Measurements from ENCODE around the gene BNC2.

BNC2 gene

DNA sequence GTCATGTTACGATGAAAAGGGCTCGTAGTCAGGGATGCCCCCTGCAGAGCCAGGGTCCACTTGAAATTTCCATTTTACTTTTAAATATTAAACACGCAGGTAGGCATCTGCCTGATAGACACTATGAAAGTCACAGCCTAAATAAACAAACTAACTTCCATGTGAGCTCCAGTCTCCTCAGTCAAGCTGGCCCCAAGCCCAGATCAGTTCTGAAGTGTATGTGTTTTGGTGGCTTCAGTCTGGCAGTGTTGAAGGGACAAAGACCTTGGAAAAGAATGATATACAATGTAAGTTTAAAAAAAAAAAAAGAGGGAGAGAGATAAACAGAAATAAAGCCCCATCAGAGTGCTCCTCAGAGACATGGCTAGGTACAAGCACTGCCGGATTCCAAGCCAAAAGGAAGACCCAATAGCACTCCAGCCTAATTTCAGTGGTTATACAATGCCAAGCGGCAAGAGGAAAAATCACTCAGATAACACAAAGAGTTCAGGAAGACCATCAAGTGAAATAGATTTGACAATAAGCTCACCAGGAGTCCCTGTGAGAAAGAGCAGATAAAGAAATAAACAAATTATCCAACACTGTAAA is 181.0 kb downstream of the BNC2 start:
- H3K27ac ChIP-seq (ENCODE audit: low read depth, low read length), result no peak overlapping the region
- peaks cover 26% of the 10 kb centered on the region for H3K4me1 ChIP-seq (ENCODE audit: control insufficient read depth, insufficient read depth, low read length)
- H3K9ac ChIP-seq (ENCODE audit: low read length), result no peak overlapping the region
- H3K9me3 ChIP-seq (ENCODE audit: control insufficient read depth, insufficient read depth, low read depth, low read length), result no peaks in the 10 kb centered on the region
- H3K4me3 ChIP-seq (ENCODE audit: low read depth, low read length), result no peak overlapping the region
- H3K27me3 ChIP-seq (ENCODE audit: control insufficient read depth, insufficient read depth, low read length), result no peaks in the 10 kb centered on the region
- no peaks in the 10 kb centered on the region for H3K36me3 ChIP-seq (ENCODE audit: control insufficient read depth, insufficient read depth, low read length)

DNA sequence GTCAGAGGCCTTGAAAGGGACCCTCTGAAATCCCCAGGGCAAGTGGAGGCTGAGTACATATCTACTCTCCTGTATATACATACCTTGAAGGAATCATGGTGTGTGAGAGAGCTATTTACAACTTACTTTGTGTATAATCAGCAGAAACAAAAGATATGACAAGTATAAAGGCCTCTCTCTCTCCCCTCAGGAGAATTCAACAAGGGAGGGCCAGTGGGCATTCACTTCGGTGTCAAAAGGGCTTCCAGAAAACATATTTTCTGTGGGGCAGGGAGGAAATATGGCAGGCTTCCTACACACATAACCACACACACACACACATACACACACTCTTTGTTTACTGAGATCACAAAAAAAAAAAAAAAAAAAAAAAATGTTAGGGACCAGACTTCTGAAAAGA is 181.7 kb downstream of the BNC2 start:
- Histone ChIP-seq H3K4me3 (ENCODE audit: low read depth, low read length) (no peak overlapping the region), H3K9me3 (ENCODE audit: control insufficient read depth, insufficient read depth, low read depth, low read length) (no peaks in the 10 kb centered on the region), H3K36me3 (ENCODE audit: control insufficient read depth, insufficient read depth, low read length) (no peaks in the 10 kb centered on the region), H3K27me3 (ENCODE audit: control insufficient read depth, insufficient read depth, low read length) (no peaks in the 10 kb centered on the region), H3K27ac (ENCODE audit: low read depth, low read length) (no peak overlapping the region), H3K4me1 (ENCODE audit: control insufficient read depth, insufficient read depth, low read length) (peaks cover 19% of the 10 kb centered on the region), H3K9ac (ENCODE audit: low read length) (no peak overlapping the region)

DNA sequence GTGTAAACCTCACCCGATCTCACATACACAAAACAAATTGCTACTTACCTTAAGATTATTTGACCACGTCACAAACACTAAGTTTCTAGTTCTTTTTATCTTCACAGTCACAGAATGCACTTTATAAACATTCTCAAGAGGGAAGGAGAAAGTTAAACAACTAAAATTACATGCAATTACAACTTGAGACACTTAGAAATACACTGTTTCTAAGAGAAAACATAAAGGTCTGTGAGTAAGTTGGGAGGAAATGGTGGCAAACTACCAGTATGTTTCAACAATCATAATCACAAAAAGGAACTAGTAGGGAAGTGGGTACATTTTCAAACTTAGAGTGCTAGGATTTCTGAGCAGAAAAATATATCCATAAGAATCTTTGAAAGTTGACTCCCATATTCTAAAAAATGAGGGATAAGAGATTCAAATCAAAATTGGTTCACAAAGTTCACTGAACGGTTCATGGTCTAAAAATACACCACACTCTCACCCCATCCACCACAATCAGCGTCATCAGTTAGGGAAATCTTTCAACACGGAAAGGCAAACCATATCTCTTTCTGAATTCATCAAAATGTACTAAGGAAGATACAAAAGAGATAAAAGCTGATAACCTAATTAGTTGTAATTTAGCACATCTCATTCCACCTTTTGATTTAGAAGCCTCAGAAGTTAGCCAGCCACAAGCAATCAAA is 182.6 kb downstream of the BNC2 start:
- Histone ChIP-seq H3K9ac (ENCODE audit: low read length) (no peak overlapping the region), H3K4me1 (ENCODE audit: control insufficient read depth, insufficient read depth, low read length) (peaks cover 19% of the 10 kb centered on the region), H3K27me3 (ENCODE audit: control insufficient read depth, insufficient read depth, low read length) (no peaks in the 10 kb centered on the region), H3K9me3 (ENCODE audit: control insufficient read depth, insufficient read depth, low read depth, low read length) (no peaks in the 10 kb centered on the region), H3K4me3 (ENCODE audit: low read depth, low read length) (no peak overlapping the region), H3K27ac (ENCODE audit: low read depth, low read length) (no peak overlapping the region), H3K36me3 (ENCODE audit: control insufficient read depth, insufficient read depth, low read length) (no peaks in the 10 kb centered on the region)

DNA sequence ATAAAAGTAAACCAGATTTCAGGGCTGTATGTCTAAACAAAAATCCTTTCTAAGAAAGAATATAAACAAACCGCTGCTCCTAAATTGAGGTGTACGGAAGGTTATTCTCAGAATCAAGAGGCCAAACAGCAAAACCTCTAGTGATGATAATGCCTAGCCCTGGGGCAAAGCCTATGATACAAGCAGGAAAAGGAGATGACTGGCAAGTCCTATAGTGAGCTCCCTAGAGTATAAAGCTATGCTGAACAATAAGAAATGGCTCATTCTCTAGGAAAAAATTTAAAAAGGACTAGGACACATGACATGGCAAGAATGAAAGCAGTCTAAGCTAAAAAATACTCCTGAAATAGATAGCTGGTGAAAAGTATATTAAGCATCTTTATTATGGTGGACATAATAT is 187.1 kb downstream of the BNC2 start:
- Histone ChIP-seq H3K36me3 (ENCODE audit: control insufficient read depth, insufficient read depth, low read length) (no peaks in the 10 kb centered on the region), H3K4me3 (ENCODE audit: low read depth, low read length) (no peak overlapping the region), H3K27ac (ENCODE audit: low read depth, low read length) (no peak overlapping the region), H3K9ac (ENCODE audit: low read length) (no peak overlapping the region), H3K27me3 (ENCODE audit: control insufficient read depth, insufficient read depth, low read length) (no peaks in the 10 kb centered on the region), H3K4me1 (ENCODE audit: control insufficient read depth, insufficient read depth, low read length) (peaks cover 10% of the 10 kb centered on the region), H3K9me3 (ENCODE audit: control insufficient read depth, insufficient read depth, low read depth, low read length) (no peaks in the 10 kb centered on the region)

DNA sequence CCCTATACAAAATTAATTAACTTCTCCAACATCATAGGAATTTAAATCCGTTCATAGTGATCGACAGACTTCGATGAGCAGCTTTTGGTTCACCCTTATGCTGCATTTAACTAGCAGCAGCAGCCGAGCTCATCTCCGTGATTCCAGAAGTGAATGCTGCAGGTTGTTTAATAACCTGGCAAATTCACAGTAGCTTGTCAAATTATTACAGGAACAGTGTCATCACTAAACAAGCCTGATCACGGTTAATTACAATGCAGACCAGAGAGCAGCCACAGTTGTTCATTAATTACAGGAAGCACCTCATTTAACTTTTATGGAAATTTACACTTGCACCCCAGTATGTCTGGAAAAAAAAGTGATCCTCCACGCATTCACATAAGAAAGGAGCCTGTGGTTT is 188.2 kb downstream of the BNC2 start:
- Histone ChIP-seq H3K27ac (ENCODE audit: low read depth, low read length) (no peak overlapping the region), H3K4me3 (ENCODE audit: low read depth, low read length) (no peak overlapping the region), H3K9ac (ENCODE audit: low read length) (no peak overlapping the region), H3K9me3 (ENCODE audit: control insufficient read depth, insufficient read depth, low read depth, low read length) (no peaks in the 10 kb centered on the region), H3K4me1 (ENCODE audit: control insufficient read depth, insufficient read depth, low read length) (peaks cover 10% of the 10 kb centered on the region), H3K27me3 (ENCODE audit: control insufficient read depth, insufficient read depth, low read length) (no peaks in the 10 kb centered on the region), H3K36me3 (ENCODE audit: control insufficient read depth, insufficient read depth, low read length) (no peaks in the 10 kb centered on the region)

DNA sequence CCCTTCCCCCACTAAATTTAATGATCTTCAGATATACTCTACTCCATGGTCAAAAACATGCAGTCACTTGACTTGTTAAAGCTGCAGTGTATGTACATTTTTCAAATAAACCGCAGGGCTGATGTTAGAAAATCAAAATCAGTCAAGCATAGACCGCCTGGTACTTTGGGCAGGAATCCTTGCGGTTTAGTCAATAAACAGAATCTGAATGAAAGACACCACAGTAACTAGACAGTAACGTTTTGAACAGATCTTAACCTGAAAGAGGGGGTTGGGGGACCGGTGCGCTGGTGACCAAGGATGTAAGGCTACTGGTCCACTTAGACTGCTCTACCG is 188.8 kb downstream of the BNC2 start:
- Histone ChIP-seq H3K4me1 (ENCODE audit: control insufficient read depth, insufficient read depth, low read length) (peaks cover 10% of the 10 kb centered on the region), H3K27me3 (ENCODE audit: control insufficient read depth, insufficient read depth, low read length) (no peaks in the 10 kb centered on the region), H3K4me3 (ENCODE audit: low read depth, low read length) (no peak overlapping the region), H3K27ac (ENCODE audit: low read depth, low read length) (no peak overlapping the region), H3K9me3 (ENCODE audit: control insufficient read depth, insufficient read depth, low read depth, low read length) (no peaks in the 10 kb centered on the region), H3K36me3 (ENCODE audit: control insufficient read depth, insufficient read depth, low read length) (no peaks in the 10 kb centered on the region), H3K9ac (ENCODE audit: low read length) (no peak overlapping the region)

DNA sequence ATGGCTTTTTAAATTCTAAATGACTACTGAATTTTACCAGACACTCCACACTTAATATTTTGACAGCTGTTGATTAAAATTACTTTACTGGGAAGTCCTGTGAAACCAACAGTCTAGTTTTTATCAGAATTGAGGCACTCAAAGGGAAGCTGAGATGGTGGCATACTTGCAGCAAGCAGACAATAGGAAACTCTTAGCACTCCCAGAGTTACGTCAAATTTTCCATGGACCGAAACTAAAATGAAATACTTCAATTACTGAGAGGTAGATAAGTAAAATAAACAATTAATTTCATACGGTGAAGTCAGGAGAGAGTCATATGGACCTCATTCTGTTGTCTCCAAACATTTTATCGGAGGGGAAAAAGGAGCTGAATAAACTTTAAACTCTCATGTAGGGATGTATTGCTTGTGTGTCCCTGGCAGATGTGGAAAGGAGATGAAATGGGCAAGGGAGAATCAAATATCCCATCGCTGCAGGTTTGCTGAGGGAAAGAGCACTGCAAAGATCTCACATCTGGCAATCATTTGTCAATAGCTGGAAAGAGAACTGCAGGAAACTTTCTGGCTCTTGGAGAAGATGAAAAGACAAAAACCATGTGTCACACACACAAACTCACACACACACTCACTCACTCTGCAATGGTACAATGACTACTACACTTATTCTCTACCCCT is 189.4 kb downstream of the BNC2 start:
- H3K27ac ChIP-seq (ENCODE audit: low read depth, low read length), result no peak overlapping the region
- H3K27me3 ChIP-seq (ENCODE audit: control insufficient read depth, insufficient read depth, low read length), result no peaks in the 10 kb centered on the region
- H3K4me3 ChIP-seq (ENCODE audit: low read depth, low read length), result no peak overlapping the region
- H3K9me3 ChIP-seq (ENCODE audit: control insufficient read depth, insufficient read depth, low read depth, low read length), result no peaks in the 10 kb centered on the region
- peaks cover 10% of the 10 kb centered on the region for H3K4me1 ChIP-seq (ENCODE audit: control insufficient read depth, insufficient read depth, low read length)
- H3K9ac ChIP-seq (ENCODE audit: low read length), result no peak overlapping the region
- no peaks in the 10 kb centered on the region for H3K36me3 ChIP-seq (ENCODE audit: control insufficient read depth, insufficient read depth, low read length)

DNA sequence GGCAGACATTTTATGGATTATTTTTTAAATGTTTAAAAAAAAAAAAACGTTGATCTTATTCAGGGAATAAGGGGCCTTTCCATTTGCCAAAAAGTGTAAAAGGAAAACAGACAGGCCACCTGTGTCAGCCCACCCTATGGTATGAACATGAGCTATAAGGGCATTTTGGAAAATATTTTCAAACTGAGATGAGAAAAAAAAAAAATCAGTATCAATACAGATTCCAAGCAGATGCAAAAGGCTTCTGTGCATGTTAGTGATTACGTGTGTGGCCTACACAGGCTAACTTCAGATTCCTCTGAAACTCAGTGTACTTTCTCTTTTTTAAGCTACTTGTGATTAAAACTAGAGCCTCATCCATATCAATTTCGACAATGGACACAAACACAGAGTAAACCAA is 189.9 kb downstream of the BNC2 start:
- no peaks in the 10 kb centered on the region for H3K36me3 ChIP-seq (ENCODE audit: control insufficient read depth, insufficient read depth, low read length)
- H3K4me1 ChIP-seq (ENCODE audit: control insufficient read depth, insufficient read depth, low read length), result peaks cover 10% of the 10 kb centered on the region
- no peak overlapping the region for H3K4me3 ChIP-seq (ENCODE audit: low read depth, low read length)
- no peak overlapping the region for H3K27ac ChIP-seq (ENCODE audit: low read depth, low read length)
- H3K9ac ChIP-seq (ENCODE audit: low read length), result no peak overlapping the region
- H3K27me3 ChIP-seq (ENCODE audit: control insufficient read depth, insufficient read depth, low read length), result no peaks in the 10 kb centered on the region
- H3K9me3 ChIP-seq (ENCODE audit: control insufficient read depth, insufficient read depth, low read depth, low read length), result no peaks in the 10 kb centered on the region

DNA sequence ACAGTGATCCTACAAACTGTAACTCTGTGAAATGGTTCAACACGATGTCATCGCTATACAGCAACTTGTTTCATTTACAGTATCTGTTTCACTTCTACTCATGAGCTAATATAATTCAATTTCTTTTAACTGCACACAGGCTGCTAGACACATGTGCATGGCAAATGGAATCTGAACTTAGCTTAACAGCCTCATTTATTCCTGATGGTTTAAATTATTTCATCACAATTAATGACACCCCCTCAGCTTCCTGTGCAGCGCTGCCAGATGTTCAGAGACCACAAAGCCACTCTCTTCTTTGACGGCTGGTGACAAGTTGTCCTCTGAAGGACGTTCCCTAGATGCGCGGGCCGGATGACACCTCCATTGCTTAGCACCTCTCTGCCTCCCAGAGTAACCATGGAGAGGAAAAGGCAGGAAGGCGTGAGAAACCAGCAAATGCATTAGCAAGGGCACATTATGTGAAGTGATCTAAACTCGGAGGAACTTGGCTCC is 191.1 kb downstream of the BNC2 start:
- no peak overlapping the region for H3K27ac ChIP-seq (ENCODE audit: low read depth, low read length)
- peaks cover 10% of the 10 kb centered on the region for H3K4me1 ChIP-seq (ENCODE audit: control insufficient read depth, insufficient read depth, low read length)
- no peak overlapping the region for H3K9ac ChIP-seq (ENCODE audit: low read length)
- no peaks in the 10 kb centered on the region for H3K27me3 ChIP-seq (ENCODE audit: control insufficient read depth, insufficient read depth, low read length)
- H3K4me3 ChIP-seq (ENCODE audit: low read depth, low read length), result no peak overlapping the region
- no peaks in the 10 kb centered on the region for H3K9me3 ChIP-seq (ENCODE audit: control insufficient read depth, insufficient read depth, low read depth, low read length)
- no peaks in the 10 kb centered on the region for H3K36me3 ChIP-seq (ENCODE audit: control insufficient read depth, insufficient read depth, low read length)

DNA sequence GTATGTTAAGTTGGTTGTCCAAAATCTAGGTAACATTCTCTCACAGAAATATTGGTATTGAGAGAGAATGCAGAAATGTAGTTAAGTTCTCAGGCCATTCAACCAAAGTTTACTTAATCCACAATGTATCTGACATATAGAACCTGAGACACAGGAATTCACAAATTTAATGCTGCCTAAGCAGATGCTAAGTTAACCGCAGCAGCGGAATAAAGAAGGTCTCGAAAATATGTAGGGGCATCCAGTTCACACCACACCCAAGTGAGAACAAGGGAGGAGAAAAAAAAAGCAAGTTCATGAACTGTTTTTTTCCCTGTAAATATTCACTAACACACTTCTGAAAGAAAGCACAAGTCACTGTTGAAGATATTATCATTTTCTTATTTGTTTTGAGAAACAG is 194.0 kb downstream of the BNC2 start:
- no peaks in the 10 kb centered on the region for H3K36me3 ChIP-seq (ENCODE audit: control insufficient read depth, insufficient read depth, low read length)
- no peak overlapping the region for H3K27ac ChIP-seq (ENCODE audit: low read depth, low read length)
- no peak overlapping the region for H3K9ac ChIP-seq (ENCODE audit: low read length)
- no peaks in the 10 kb centered on the region for H3K27me3 ChIP-seq (ENCODE audit: control insufficient read depth, insufficient read depth, low read length)
- no peak overlapping the region for H3K4me3 ChIP-seq (ENCODE audit: low read depth, low read length)
- no peaks in the 10 kb centered on the region for H3K9me3 ChIP-seq (ENCODE audit: control insufficient read depth, insufficient read depth, low read depth, low read length)
- H3K4me1 ChIP-seq (ENCODE audit: control insufficient read depth, insufficient read depth, low read length), result peaks cover 7% of the 10 kb centered on the region

DNA sequence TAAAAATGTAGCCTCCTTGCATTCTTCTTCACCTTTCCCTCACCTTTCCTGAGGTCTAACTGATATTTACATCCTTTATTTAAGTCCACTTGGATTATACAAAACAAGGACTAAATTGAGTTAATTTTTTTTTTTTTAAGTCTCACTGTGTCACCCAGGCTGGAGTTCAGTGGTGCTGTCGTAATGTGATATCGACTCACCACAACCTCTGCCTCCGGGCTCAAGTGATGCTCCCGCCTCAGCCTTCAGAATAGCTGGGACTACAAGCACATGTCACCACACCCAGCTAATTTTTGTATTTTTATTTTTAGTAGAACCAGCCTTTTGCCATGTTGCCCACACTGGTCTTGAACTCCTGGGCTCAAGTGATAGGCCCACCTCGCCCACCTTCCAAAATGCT is 195.3 kb downstream of the BNC2 start:
- Histone ChIP-seq H3K36me3 (ENCODE audit: control insufficient read depth, insufficient read depth, low read length) (no peaks in the 10 kb centered on the region), H3K9me3 (ENCODE audit: control insufficient read depth, insufficient read depth, low read depth, low read length) (no peaks in the 10 kb centered on the region), H3K4me1 (ENCODE audit: control insufficient read depth, insufficient read depth, low read length) (peaks cover 14% of the 10 kb centered on the region), H3K9ac (ENCODE audit: low read length) (no peak overlapping the region), H3K27ac (ENCODE audit: low read depth, low read length) (no peak overlapping the region), H3K4me3 (ENCODE audit: low read depth, low read length) (no peak overlapping the region), H3K27me3 (ENCODE audit: control insufficient read depth, insufficient read depth, low read length) (no peaks in the 10 kb centered on the region)
